HG02759 (cell line): ENCODE measurements around the gene CLDN15.
"Not testable (repeated sequence)": the region's sequence is repeated elsewhere in the genome, so short reads cannot be mapped to it uniquely, and the experiment has no call there.

Experiments used
- ATAC-seq: cut with Tn5 transposase; IDR thresholded peaks from one replicate; pipeline ENCODE4 v1.9.1; 2021; ENCODE audit warnings: mild to moderate bottlenecking, moderate library complexity; ENCODE audit not compliant: unreplicated experiment

CLDN15 gene

DNA sequence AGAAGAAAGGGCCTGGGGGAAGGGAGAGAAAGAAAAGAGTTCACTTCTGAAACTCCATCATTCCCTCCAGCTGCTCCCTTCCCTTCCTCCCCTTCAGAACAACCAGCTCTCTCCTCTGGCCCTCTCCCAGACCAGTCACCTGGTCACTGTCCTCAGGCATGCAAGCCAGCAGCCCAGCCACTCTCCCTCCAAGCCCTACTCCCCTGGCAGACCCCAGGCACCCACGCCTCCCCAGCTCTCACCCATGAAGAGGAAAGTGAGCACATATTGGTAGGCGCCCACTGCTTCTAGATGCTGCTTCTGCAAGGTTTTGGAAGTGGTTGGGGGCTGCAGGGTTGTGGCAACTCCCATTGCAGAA lies 37.1 kb downstream of the CLDN15 start:
- no peak for ATAC-seq

- ATAC-seq, result not testable (repeated sequence)
Measured at GRCh38 chr7:101199522-101199921, 38.1 kb downstream of the CLDN15 start.

- ATAC-seq, result no peak
Measured at GRCh38 chr7:101198476-101198875, 39.1 kb downstream of the CLDN15 start.

DNA sequence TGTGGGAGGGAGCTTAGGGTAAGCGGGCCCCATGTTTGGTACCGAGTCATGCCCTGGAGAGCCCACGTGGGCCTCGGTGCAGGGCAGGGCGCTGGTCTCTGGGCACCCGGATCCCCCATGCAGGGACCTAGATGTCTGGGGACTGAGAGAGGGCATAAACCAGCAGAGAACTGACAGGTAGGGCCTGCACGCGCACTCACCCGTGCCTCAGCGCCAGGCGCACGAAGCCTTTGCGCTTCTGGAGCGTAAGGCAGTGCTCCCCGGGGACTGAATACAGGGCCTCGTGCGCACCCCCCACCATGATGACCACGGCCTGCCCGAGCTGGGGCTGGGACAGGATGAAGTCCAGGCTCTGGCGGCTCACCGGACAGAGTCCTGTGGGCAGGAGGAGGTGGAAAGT lies 39.6 kb downstream of the CLDN15 start:
- ATAC-seq, result no peak

GRCh38 chr7:101195884-101196283 lies 41.7 kb downstream of the CLDN15 start:
- ATAC-seq, result no peak

GRCh38 chr7:101189109-101189508 lies 48.5 kb downstream of the CLDN15 start:
- no peak for ATAC-seq

DNA sequence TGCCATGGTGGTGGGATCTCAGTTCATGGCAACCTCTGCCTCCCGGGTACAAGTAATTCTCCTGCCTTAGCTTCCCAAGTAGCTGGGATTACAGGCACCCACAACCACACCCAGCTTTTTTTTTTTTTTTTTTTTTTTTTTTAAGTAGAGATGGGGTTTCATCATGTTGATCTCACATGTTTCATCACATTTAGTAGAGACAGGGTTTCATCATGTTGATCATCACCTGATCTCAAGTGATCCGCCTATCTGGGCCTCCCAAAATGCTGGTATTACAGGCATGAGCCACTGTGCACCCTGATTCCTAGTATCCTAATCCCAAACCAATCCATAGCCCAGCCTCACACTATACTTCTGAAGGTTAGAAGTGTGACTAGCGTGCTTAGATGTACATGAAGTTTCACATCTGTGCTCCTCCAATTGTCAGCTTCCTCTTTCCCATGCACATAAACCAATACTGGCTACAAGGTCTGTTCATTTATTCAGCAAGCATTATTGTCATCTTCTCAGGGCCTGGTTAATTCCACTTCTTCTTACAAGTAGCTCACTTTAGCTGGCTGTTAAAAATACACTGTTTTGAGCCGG lies 50.7 kb downstream of the CLDN15 start:
- ATAC-seq, result no peak

GRCh38 chr7:101186194-101186593 lies 51.4 kb downstream of the CLDN15 start:
- ATAC-seq, result no peak

GRCh38 chr7:101185258-101185839 lies 52.3 kb downstream of the CLDN15 start:
- no peak for ATAC-seq
